ENCODE data around the gene KIF13A.

DNA sequence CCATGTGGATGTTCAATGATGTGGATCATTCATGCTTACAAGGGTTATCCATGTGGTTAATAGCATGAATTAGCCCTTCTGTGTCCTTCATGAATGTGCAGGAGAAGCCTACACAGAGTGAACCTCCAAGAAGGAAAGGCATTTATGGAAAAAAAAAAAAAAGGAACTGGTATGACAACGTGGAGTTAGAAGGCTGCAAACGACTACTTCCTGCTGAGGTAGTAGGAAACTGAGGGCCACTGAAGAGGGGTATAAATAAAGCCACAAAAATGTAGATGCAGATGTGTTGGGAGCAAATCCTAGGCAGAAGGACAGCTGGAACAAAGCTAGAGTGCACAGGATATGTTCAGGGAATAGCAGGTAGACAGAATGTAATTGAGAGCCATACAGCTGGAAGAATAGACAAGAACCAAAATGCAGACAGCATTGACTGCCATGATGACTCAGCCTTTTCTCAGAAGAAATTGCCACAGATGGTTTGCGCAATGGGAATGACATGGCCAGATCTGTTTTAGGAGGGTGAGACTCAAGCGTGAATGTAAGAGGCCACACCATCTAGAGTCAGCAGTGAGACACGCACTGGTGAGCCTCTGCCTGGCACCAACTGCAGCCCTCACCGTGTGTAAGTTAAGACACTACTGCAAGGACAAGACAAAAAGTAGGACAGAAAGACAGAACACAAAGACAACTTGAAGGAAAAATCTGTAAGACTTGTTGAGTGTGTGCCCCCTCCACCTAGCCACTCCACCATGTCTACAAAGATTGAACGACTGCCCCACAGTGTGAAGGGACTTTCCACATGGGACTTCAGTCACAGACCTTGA lies 79.8 kb downstream of the KIF13A start:
- TF ChIP-seq, protein P1, sequence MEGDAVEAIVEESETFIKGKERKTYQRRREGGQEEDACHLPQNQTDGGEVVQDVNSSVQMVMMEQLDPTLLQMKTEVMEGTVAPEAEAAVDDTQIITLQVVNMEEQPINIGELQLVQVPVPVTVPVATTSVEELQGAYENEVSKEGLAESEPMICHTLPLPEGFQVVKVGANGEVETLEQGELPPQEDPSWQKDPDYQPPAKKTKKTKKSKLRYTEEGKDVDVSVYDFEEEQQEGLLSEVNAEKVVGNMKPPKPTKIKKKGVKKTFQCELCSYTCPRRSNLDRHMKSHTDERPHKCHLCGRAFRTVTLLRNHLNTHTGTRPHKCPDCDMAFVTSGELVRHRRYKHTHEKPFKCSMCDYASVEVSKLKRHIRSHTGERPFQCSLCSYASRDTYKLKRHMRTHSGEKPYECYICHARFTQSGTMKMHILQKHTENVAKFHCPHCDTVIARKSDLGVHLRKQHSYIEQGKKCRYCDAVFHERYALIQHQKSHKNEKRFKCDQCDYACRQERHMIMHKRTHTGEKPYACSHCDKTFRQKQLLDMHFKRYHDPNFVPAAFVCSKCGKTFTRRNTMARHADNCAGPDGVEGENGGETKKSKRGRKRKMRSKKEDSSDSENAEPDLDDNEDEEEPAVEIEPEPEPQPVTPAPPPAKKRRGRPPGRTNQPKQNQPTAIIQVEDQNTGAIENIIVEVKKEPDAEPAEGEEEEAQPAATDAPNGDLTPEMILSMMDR (IDR thresholded peaks at IDR 0.05; ENCODE audit: low read length): no peak
- no peak for TF ChIP-seq EZH2 (optimal IDR thresholded peaks at IDR 0.05; ENCODE audit: low read depth, low read length)

All from MM.1S (cell line).